Eye (tissue), 1 donor: ENCODE data around the gene TBL1XR1.
"Not testable (repeated sequence)": the region's sequence is repeated elsewhere in the genome, so short reads cannot be mapped to it uniquely, and the experiment has no call there.

ENCODE experiments used
- DNase-seq: peaks from one replicate; pipeline ENCODE4 v3.0.0-alpha.2; 2015

The TBL1XR1 gene

GRCh38 chr3:177056927-177057326 lies 140.4 kb downstream of the TBL1XR1 start:
- DNase-seq, result no peak

GRCh38 chr3:177055605-177056571 lies 141.4 kb downstream of the TBL1XR1 start:
- peak; percentile 36 for DNase-seq

GRCh38 chr3:177053107-177053506 lies 144.2 kb downstream of the TBL1XR1 start:
- DNase-seq, result no peak

GRCh38 chr3:177051411-177051810 lies 145.9 kb downstream of the TBL1XR1 start:
- DNase-seq, result peak; percentile 50

GRCh38 chr3:177050501-177051237 lies 146.6 kb downstream of the TBL1XR1 start:
- peak; percentile 79 for DNase-seq

- no peak for DNase-seq
Observed at GRCh38 chr3:177045767-177046166, 151.5 kb downstream of the TBL1XR1 start.

- DNase-seq, result no peak
Observed at GRCh38 chr3:177045222-177045621, 152.1 kb downstream of the TBL1XR1 start.

GRCh38 chr3:177041730-177042551 lies 155.3 kb downstream of the TBL1XR1 start:
- no peak for DNase-seq

GRCh38 chr3:177041021-177041729 lies 156.1 kb downstream of the TBL1XR1 start:
- DNase-seq, result peak; percentile 31

- DNase-seq, result no peak
Observed at GRCh38 chr3:177039490-177040274, 157.6 kb downstream of the TBL1XR1 start.

- DNase-seq, result no peak
Observed at GRCh38 chr3:177037241-177037640, 160.0 kb downstream of the TBL1XR1 start.

- DNase-seq, result no peak
Observed at GRCh38 chr3:177035676-177036075, 161.6 kb downstream of the TBL1XR1 start.

- DNase-seq, result no peak
Observed at GRCh38 chr3:177034832-177035475, 162.3 kb downstream of the TBL1XR1 start.

GRCh38 chr3:177026505-177027277 lies 170.6 kb downstream of the TBL1XR1 start:
- no peak for DNase-seq

GRCh38 chr3:177015881-177016280 lies 181.4 kb downstream of the TBL1XR1 start:
- no peak for DNase-seq

GRCh38 chr3:177013681-177014280 lies 183.5 kb downstream of the TBL1XR1 start:
- no peak for DNase-seq

- no peak for DNase-seq
Observed at GRCh38 chr3:177005718-177006405, 191.4 kb downstream of the TBL1XR1 start.

GRCh38 chr3:177000159-177000558 lies 197.1 kb downstream of the TBL1XR1 start:
- not testable (repeated sequence) for DNase-seq

- no peak for DNase-seq
Observed at GRCh38 chr3:176995946-176996345, 201.3 kb downstream of the TBL1XR1 start.
